GM21447 (cell line): ENCODE data around the gene SOSTDC1.
"Not testable (repeated sequence)": the region's sequence is repeated elsewhere in the genome, so short reads cannot be mapped to it uniquely, and the experiment has no call there.

ENCODE experiments used
- ATAC-seq: cut with Tn5 transposase; IDR thresholded peaks from one replicate; pipeline ENCODE4 v1.9.1; 2021; ENCODE audit not compliant: unreplicated experiment

SOSTDC1 gene

DNA sequence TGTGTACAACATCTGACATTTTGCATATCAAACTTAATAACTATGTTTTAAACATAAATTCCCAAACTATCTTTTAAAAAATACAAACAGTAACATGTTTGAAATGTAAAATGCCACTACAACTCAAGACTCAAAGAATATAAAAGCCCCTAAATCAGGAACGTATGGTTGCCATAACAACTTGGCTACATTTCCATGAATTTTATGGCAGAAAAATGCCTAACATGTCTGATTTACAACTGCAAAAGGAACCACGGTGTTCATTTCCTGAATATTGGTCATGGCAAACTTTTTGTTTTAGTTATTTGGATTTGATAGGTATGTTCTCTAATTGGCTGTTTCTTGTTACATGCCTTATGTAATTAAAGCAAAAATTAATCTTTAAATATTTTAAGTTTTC lies 2.0 kb downstream of the SOSTDC1 start:
- ATAC-seq: no peak

DNA sequence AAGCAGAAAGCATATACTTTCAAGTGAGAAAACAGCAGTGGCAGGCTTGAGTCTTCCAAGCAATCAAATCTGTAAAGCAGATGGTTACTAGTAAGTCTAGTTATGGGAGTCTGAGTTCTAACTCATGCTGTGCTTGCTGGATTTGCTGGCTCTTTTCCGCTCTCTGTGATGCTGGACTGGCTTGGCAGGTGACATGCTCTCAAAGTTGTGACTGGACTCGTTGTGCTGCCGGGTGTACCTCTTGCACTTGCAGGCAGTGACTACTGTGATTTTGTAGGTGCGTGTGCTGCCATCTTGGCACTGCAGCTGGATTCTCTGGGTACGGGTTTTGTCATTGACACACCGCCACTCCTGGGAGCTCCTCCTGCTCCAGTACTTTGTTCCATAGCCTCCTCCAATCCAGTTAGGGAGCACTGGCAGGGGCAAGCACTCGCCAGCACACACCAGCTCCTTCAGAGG lies 3.1 kb downstream of the SOSTDC1 start:
- ATAC-seq: no peak

DNA sequence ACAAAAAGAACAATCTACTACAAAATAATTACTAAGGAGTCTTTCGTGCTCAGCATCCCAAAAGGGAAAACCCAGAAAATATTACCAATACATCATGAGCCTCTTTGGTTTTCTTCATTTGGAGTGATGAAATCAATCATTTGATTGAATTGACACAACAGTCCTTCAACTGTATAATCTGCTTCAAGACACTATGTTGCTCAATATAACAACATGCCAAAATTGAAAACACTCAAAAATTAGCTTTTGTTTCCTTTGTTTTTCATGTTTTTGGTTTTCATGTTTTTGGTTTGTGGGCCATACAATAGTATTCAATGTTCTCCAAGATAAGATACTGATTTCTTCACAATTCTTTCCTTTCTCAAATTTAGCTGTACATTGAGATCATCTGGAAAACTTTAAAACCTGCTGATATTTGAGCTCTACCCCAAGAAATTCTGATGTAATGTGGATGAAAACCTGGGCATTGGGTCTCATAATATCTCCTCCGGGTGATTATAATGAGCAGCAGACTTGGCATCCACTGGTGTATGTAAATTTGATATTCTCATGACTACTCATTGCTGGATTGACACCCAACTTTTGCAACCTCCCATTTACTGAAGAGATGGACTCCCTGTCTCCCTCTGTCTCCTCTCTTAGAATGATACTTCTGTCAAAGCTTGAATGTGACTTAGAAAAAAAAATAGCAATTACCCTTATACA lies 4.6 kb downstream of the SOSTDC1 start:
- ATAC-seq: no peak

DNA sequence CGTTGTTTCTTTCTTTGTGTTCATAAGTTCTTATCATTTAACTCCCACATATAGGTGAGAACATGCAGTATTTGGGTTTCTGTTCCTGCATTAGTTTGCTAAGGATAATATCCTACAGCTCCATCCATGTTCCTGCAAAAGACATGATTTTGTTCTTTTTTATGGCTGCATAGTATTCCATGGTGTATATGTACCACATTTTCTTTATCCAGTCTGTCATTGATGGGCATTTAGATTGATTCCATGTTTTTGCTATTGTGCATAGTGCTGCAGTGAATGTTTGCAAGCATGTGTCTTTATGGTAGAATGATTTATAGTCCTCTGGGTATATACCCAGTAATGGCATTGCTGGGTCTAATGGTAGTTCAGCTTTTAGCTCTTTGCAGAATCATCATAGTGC lies 9.2 kb downstream of the SOSTDC1 start:
- ATAC-seq: not testable (repeated sequence)

DNA sequence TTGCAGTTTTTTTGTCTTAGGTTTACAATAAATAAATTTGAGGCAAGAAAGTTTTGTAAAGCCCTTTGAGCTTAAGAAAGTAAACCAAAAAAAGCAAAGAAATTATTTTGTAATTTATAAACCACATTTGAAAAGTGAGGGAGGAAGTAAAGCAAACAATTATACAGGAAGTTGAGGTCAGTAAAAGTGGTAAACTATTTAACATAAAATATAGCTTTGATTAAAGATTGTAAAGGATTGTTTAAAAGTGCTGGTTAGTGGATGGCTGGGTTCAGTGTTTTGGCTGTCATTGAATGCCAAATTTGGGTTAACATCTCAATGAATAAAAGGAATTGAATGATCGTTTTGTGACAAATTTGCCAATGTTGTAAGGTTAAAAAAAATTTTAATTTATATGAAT lies 9.9 kb downstream of the SOSTDC1 start:
- no peak for ATAC-seq

DNA sequence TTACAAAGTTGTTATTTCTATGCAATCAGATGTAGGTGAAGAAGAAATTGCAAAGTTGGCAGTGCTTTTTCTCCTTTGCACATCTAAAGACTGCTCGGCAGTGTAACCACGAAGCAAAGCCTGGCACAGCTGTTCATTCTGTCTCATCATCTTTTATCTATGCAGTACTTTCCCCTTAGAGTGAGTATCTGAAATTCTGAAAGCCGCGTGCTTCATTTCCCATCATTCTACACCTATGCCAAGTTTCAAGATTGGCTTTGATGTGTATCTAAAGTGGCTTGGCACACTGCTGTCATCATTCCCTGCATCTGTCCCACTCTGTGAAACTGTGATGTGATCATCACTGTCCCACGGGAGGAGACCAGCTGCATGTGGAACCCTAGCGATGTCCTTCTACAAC lies 15.2 kb downstream of the SOSTDC1 start:
- ATAC-seq: no peak

DNA sequence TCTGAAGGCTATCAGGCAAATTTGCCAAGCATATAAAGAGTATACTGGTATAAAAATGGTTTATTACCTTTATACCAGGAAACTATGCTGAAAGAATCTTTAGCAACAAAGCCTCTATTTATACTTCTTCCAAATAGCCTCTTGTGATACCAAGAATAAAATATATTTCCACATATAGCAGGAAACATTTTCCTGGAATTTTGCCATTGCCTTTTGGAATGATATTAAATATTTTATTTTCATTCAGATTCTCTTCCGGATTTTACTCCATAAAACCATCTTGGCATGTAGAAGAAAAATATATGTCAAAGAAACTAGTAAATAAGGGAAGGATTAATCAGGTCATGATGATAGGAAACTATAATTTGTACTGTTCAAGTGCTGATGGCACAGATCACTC lies 17.7 kb downstream of the SOSTDC1 start:
- ATAC-seq: no peak

DNA sequence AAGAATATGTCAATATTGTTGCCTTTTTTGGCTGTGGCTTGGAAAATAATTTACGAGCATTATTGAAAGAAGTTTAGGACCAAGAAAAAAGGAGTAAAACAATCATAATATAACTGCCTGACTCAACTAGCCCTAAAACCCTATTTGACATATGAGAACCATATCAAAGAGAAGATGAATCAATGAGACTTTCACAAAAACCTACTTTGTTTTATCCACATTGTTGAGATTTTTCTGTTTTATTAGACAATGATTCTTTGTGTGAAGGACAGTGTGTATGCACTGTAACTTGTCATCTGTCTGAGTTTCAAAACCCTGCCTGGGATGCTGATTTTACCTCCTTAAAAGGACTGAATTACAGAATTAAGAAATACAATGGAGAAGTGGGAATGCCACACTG lies 19.0 kb downstream of the SOSTDC1 start:
- no peak for ATAC-seq

DNA sequence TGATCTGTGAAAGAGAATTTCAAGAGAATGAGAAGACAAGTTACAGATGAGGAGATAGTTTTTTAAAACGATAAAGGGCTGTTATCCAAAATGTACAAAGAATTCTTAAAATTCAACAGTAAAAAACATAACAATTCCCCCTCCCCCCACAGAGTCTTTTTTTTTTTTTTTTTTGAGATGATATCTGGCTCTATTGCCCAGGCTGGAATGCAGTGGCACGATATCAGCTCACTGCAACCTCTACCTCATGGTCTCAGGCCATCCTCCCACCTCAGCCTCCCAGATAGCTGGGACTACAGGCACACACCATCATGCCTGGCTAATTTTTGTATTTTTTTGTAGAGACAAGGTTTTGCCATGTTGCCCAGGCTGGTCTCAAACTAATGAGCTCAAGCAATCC lies 21.7 kb downstream of the SOSTDC1 start:
- not testable (repeated sequence) for ATAC-seq

DNA sequence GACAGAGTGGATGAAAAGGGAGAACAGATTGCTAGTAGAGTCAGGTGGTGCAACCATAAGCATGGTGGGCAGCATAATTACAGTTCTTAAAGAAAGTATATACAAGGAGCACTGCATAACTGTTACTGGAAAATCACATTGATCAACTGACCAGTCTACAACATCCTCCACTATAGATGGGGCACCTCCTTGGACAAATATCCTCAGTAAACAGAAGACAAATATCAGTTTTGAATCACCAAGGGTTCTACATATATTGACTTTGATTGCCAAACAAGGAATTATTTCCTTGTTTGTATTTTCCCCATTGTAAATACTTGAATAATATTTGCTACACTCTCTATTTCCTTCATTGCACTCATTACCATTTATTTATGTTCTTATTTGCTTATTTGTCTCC lies 26.6 kb downstream of the SOSTDC1 start:
- ATAC-seq: no peak

DNA sequence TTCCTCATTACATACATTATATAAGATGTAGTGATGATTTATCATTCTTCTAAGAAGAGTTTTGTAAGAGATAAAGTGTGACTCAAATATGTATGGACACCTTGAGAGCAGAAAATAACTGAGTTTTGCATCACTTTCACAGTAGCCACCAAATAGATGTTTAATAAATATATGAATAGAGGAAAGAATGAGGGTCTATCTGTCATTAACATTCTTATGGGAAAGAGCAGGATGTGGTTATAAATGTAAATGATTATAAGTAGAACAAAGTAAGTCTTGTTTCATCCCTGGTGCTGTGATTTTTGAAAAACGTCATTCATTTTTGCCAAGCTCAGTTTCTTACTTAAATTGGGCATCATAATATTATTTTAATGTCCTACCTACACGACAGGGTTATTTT lies 29.2 kb downstream of the SOSTDC1 start:
- no peak for ATAC-seq

DNA sequence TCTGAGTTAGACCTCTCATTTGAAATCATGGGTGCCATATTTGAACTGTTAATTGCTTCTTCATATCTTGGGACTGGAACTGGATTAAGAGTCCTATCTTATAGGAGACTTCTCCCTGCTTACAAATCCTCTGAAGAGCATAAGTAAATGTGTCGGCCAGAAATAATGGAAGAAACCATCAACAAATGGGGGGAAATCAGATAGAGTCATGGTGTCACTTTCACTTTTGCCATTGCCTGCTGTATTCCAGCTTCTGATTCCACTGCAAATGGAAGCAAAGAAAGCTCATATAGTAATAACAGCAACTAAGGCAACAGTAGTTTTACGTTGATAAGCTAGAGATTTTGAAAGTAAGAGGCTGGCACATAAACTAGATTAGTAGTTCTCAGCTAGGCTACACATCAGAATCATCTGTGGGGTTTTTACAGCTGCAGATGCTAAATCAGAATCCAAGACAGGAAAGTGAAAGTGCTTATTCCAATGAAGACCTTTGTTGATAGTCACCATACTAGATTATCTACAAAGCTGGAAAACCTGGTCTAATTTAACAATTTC lies 31.9 kb downstream of the SOSTDC1 start:
- no peak for ATAC-seq

DNA sequence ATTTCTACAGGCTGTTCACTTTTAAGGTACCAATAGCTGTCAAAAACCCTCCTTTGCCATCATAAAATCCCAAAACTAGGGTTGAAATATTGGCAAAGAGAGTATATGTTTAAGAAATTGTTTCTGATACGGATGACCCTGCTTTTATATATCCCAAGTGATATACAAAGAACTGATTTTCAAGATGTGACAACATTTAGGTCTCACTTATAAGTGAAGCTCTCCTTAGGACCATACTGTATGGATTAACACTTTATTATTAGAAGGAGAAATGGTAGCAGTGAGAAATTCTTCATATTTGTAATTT lies 33.2 kb downstream of the SOSTDC1 start:
- no peak for ATAC-seq

DNA sequence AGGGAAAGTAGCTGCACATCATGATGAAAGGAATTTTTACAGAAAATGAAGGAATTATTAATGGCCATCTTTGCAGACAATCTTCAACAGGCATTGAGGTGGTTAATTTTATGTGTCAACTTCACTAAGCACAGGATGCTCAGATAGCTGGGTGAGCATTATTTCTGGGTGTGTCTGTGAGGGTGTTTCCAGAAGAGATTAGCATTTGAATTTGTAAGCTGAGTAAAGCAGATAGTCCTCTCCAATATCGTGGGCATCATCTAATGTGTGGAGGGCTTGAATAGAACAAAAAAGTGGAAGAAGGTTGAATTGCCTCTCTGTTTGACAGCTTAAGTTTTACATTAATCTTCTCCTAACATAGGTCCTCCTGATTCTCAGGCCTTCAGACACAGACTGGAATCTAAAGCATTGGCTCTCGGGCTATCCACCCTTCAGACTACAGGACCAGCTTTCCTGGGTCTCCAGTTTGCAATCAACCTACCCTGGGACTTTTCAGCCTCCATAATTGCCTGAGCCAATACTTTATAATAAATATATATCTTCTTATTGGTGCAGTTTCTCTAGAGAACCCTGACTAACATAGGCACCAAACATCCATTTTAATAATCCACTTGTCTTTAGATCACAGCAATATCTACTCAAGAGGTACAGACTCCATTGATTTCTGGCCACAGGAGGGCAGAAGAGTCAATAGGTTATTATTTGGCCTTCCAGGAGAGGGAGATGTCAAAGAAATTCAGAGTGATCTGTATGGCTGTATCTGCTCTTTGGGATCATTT lies 33.7 kb downstream of the SOSTDC1 start:
- peak; percentile 77 for ATAC-seq

DNA sequence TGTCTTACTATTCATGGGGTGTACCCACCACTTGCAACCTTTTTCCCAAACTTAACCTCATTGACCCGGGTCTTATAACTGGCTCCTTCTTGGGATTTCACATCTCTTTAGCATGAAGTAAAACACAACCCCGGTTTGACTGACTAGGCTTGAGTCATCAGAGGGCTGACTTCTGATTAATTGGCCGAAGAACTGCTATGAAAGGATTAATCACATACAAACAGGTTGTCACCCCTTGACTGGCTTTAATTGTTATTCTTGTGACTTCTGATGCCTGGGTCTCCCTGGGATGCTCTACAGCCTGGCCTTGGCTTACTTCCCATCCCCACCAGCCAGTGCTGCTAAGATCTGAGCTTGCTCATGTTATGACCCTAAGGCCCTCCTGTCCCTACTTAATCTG lies 35.4 kb downstream of the SOSTDC1 start:
- ATAC-seq: no peak

DNA sequence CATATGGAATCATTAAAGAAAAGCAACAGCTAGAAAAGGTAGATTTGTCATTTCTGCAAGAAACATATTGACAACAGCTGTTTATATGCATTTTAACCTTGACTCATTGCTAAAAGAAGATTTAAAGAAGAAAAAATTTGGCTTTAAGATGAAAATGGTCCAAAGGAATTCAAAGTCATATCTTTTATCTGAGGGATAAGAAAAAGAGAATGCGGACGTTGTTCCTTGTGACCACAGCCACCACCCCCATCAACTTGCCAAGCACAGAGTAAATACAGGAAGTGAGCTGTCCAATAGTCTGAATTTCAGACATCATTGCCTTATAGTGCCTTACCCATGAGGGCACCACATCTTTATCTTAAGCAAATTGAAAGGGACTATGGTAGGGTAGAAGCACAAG lies 36.9 kb downstream of the SOSTDC1 start:
- ATAC-seq: no peak

DNA sequence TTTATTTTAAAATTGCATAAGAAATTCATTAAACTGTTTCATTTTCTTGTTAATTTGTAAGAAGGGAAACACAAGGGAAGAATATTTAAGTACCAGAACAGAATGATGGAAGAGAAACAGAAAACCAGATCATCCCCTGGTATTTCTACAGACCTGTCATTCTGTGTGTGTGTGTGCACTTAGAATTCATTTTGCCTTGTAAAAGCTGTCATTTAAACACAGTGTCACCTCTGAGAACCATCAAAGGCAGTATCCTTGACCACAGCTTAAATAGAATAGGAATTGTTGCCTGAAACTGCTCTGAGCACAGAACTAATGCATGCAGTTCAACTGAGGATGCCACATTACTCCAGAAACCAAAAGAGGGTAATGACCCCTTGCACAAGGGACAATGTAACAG lies 37.4 kb downstream of the SOSTDC1 start:
- ATAC-seq: no peak

DNA sequence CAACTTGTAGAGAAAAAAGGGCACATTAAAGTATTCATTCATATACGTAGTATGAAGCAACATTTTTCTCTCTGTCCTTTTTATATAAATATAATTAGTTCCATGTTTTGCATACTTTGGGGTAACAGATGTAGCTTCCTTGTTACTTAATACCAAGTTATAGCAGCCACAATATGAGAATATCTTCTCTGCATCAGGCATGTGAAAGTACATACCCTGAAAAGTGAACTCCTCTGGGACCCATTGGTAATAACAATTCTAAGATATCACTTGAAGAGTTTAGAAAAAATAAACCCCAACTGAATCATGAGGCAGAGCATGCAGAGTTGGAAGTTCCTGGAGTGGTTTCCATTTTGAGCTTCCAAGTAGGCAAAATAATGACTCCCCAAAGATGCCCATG lies 41.8 kb downstream of the SOSTDC1 start:
- no peak for ATAC-seq

DNA sequence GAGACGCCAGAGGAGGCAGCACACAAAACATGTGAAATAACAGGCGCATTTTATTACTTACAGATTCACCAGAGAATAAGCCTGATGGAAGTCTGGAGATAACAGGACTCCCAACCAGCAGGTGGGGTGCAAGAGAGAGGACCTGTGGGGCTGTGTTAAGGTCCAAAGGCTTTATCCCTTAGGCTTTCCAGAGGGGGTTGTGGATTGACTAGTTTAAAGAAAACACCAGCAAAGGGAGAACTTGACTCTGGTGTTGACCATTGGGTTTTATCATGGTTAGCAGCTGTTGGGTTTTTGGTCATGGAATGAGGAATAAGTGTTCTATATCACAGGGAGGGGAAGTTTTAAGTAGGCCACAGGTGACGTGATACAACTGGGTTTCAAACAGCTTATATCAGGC lies 42.6 kb downstream of the SOSTDC1 start:
- ATAC-seq: no peak

DNA sequence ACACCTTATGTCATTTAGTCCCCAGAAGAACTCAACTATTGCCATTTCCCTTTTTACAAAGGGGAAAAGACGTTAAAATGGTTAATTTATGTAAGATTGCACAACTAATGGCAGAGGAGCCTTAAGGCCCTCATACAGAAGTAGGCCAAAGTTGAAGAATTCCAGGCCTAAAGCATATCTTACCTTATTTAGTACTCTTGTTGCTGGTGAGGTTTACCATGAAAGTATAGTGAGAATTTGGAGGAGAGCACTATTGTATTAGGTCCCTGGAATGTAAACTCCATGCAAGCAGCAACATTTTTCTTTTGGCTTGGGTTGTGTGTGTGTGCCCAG lies 43.5 kb downstream of the SOSTDC1 start:
- ATAC-seq: no peak

DNA sequence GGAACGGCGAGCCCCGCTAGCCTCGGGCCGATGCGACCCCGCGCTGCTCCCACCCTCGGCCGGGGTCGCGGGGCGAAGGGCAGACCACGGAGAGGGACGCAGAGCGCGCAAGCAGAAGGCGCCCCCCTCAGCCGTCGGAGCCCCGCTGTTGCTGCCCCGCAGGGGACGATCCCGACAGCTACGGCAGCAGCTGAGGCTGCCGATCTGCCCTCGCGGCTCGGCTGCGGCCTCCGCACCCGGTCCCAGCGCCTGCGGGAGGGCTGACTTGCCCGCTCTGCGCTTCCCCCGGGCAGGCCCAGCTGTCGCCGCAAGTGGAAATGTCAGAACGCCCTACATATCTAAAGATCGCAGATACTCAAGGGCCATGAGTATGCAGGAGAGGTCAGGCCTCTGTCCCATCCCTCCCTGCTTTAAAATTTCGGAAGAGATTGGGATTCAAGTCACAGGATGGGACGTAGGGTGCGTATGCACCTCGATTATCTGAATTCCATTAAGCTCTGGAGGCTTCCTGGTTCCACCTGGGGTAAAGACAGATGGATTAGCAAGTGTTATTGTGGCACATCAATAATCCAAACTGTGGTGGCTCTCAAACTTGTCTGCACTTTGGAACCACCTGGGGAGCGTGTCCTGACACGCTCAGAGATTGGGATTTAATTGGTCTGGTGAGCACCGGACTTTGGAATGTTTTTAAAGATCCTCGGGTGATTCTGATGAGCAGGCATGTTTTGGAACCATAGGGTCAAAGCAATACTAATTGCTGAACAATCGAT lies 44.0 kb downstream of the SOSTDC1 start, which contains the start of gene CRPPA:
Gene CRPPA, minus strand, starts transcription at position 206 of the 770 bp plus-strand sequence. CDS start 216 bp downstream, outside the sequence.
- ATAC-seq: peak; percentile 29
